WTC11 (cell line): ENCODE results near the gene RAPGEF2. TPM values are rescaled to one million over a fixed set of nuclear protein-coding genes. Genes with fewer than 3 reads are reported as not detected.

Source experiments
- ATAC-seq: fragments of 200-7000 bp; cut with Tn5 transposase; 2 replicates; pipeline ENCODE4 v1.10.0; 2021; ENCODE audit warnings: mild to moderate bottlenecking, moderate library complexity
- CTCF ChIA-PET: fragments of 300-600 bp; sonication (Branson Sonifier 250); formaldehyde crosslinking; loops from one replicate; lab custom pipeline; 2021; ENCODE audit warnings: antibody characterized with exemption; lab: Charles Lee
- POLR2A ChIA-PET: fragments of 350-600 bp; sonication (Branson Sonifier 250); formaldehyde crosslinking; loops from one replicate; lab custom pipeline; 2021; ENCODE audit warnings: antibody characterized with exemption; lab: Charles Lee
- DNase-seq: peaks from one replicate; pipeline ENCODE4 v3.0.0; 2021; ENCODE audit warnings: low spot score
- H3K27ac Mint-ChIP-seq: 2 replicates; pipeline ENCODE4 v1.8.0; 2021; ENCODE audit warnings: mixed read lengths
- H3K27me3 Mint-ChIP-seq: 2 replicates; pipeline ENCODE4 v1.8.0; 2021; ENCODE audit warnings: low read depth, mild to moderate bottlenecking, moderate library complexity, mixed read lengths
- H3K36me3 Mint-ChIP-seq: 2 replicates; pipeline ENCODE4 v1.8.0; 2021; ENCODE audit warnings: mixed read lengths
- H3K4me1 Mint-ChIP-seq: 2 replicates; pipeline ENCODE4 v1.8.0; 2022; ENCODE audit warnings: mixed read lengths
- H3K4me3 Mint-ChIP-seq: 2 replicates; pipeline ENCODE4 v1.8.0; 2021; ENCODE audit warnings: mild to moderate bottlenecking, moderate library complexity, mixed read lengths
- H3K9me3 Mint-ChIP-seq: 2 replicates; pipeline ENCODE4 v1.8.0; 2021; ENCODE audit warnings: mixed read lengths
- CBFB ChIP-seq: sonication (generic); formaldehyde crosslinking; IDR thresholded peaks from 2 replicates; pipeline ENCODE4 v1.8.1; 2022; ENCODE audit warnings: mild to moderate bottlenecking, low read depth, missing genetic modification reagents
- CREM ChIP-seq: sonication (generic); formaldehyde crosslinking; IDR thresholded peaks from 2 replicates; pipeline ENCODE4 v1.8.1; 2022; ENCODE audit warnings: mild to moderate bottlenecking, missing genetic modification reagents, moderate library complexity
- ELF4 ChIP-seq: sonication (generic); formaldehyde crosslinking; IDR thresholded peaks from 2 replicates; pipeline ENCODE4 v1.8.1; 2022; ENCODE audit warnings: low read depth, mild to moderate bottlenecking, moderate library complexity, missing genetic modification reagents
- GABPB1 ChIP-seq: sonication (generic); formaldehyde crosslinking; IDR thresholded peaks from 2 replicates; pipeline ENCODE4 v1.8.1; 2023; ENCODE audit warnings: mild to moderate bottlenecking, missing genetic modification reagents
- GTF2I ChIP-seq: fragments of 250-450 bp; sonication (Bioruptor Pico); conservative IDR thresholded peaks from 2 replicates; pipeline ENCODE4 v1.4.0; 2021; ENCODE audit warnings: mild to moderate bottlenecking
- JAZF1 ChIP-seq: fragments of 250-450 bp; sonication (Bioruptor Pico); IDR thresholded peaks from 2 replicates; pipeline ENCODE4 v1.9.0; 2021; ENCODE audit warnings: moderate library complexity, mild to moderate bottlenecking, inconsistent platforms
- JUN ChIP-seq: sonication (generic); formaldehyde crosslinking; IDR thresholded peaks from 2 replicates; pipeline ENCODE4 v1.8.0; 2023; ENCODE audit warnings: mild to moderate bottlenecking, missing genetic modification reagents
- MYBL2 ChIP-seq: sonication (generic); formaldehyde crosslinking; IDR thresholded peaks from 2 replicates; pipeline ENCODE4 v1.8.1; 2023; ENCODE audit warnings: mild to moderate bottlenecking, moderate library complexity, missing genetic modification reagents
- NR1H2 ChIP-seq: sonication (generic); formaldehyde crosslinking; IDR thresholded peaks from 2 replicates; pipeline ENCODE4 v1.9.0; 2021; ENCODE audit warnings: mild to moderate bottlenecking, moderate library complexity, missing genetic modification reagents
- NR3C1 ChIP-seq: sonication (generic); formaldehyde crosslinking; conservative IDR thresholded peaks from 2 replicates; pipeline ENCODE4 v1.8.1; 2023; ENCODE audit warnings: low read depth, mild to moderate bottlenecking, missing genetic modification reagents
- SMAD3 ChIP-seq: sonication (generic); formaldehyde crosslinking; IDR thresholded peaks from 2 replicates; pipeline ENCODE4 v1.8.0; 2022; ENCODE audit warnings: missing genetic modification reagents, mild to moderate bottlenecking, borderline replicate concordance
- SMAD4 ChIP-seq: sonication (generic); formaldehyde crosslinking; IDR thresholded peaks from 2 replicates; pipeline ENCODE4 v1.8.0; 2022; ENCODE audit warnings: mild to moderate bottlenecking, missing genetic modification reagents
- SP1 ChIP-seq: sonication (generic); formaldehyde crosslinking; conservative IDR thresholded peaks from 2 replicates; pipeline ENCODE4 v1.8.1; 2022; ENCODE audit warnings: missing genetic modification reagents
- TEAD4 ChIP-seq: sonication (generic); formaldehyde crosslinking; IDR thresholded peaks from 2 replicates; pipeline ENCODE4 v1.8.0; 2022; ENCODE audit warnings: mild to moderate bottlenecking, missing genetic modification reagents
- TP53 ChIP-seq: sonication (generic); formaldehyde crosslinking; IDR thresholded peaks from 2 replicates; pipeline ENCODE4 v1.8.1; 2023; ENCODE audit warnings: mild to moderate bottlenecking, missing genetic modification reagents
- ZNF263 ChIP-seq: sonication (generic); formaldehyde crosslinking; IDR thresholded peaks from 2 replicates; pipeline ENCODE4 v1.8.1; 2022; ENCODE audit warnings: low read depth, mild to moderate bottlenecking, moderate library complexity, missing genetic modification reagents
- total RNA-seq: library from RNA; stranded (reverse); gene quantifications from 3 replicates; pipeline ENCODE4 v1.2.3, GENCODE V29; 2021
- TF ChIP-seq, protein P1 (sequence below): fragments of 250-450 bp; sonication (Bioruptor Pico); IDR thresholded peaks from 2 replicates; pipeline ENCODE4 v1.9.0; 2021; ENCODE audit warnings: mild to moderate bottlenecking, borderline replicate concordance
- TF ChIP-seq, protein P2 (sequence below): sonication (generic); formaldehyde crosslinking; IDR thresholded peaks from 2 replicates; pipeline ENCODE4 v1.8.1; 2023; ENCODE audit warnings: mild to moderate bottlenecking, missing genetic modification reagents, borderline replicate concordance
- TF ChIP-seq, protein P3 (sequence below): sonication (generic); formaldehyde crosslinking; IDR thresholded peaks from 2 replicates; pipeline ENCODE4 v1.8.1; 2023; ENCODE audit warnings: mild to moderate bottlenecking, missing genetic modification reagents, moderate library complexity
- TF ChIP-seq, protein P4 (sequence below): sonication (generic); formaldehyde crosslinking; IDR thresholded peaks from 2 replicates; pipeline ENCODE4 v1.8.1; 2022; ENCODE audit warnings: low read depth, missing genetic modification reagents, borderline replicate concordance
- TF ChIP-seq, protein P5 (sequence below): sonication (generic); formaldehyde crosslinking; IDR thresholded peaks from 2 replicates; pipeline ENCODE4 v1.8.0; 2023; ENCODE audit warnings: mild to moderate bottlenecking, missing genetic modification reagents
- TF ChIP-seq, protein P6 (sequence below): fragments of 200-600 bp; IDR thresholded peaks from 2 replicates; pipeline ENCODE4 v1.8.0; 2022; ENCODE audit warnings: antibody characterized with exemption

RAPGEF2 gene
- total RNA-seq, 1 experiment from 2014 or later: 40.6 TPM

DNA sequence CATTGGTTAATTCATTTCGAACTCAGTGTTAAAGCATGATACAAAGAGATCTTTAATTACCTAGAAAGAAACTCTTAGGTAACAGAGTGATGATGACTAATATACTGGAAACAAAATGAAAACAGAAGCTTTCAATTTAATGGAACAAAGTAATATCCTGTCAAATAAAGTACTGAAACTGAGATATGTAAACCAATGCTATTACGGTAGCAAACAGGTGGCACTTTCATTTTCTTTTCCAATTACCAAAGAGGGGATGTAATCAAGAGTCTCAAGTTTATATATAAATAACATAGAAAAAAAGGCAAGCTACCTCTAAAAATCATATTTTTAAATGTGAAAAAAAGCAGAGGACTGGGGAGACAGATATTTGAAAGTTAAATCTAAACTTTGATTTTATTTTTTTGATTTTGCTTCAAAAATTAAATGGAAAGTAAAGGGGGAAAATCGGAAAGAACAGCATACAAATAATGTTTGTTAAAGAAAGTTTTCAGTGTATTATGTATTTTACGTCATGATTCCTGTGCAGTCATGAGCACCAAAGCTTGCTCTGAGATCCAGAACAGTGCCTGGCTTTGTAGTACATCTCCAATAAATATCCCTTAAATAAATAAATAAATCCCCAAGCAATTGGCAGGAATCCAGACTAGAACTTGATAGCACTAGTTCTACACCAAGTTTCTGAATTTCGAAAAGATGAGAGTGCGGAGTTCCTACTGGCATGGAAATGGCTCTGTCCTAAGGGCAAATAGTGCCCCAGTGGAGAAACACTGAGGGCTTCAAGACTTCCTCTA lies 25.0 kb upstream of the RAPGEF2 start (continued):
- TF ChIP-seq, protein P1, sequence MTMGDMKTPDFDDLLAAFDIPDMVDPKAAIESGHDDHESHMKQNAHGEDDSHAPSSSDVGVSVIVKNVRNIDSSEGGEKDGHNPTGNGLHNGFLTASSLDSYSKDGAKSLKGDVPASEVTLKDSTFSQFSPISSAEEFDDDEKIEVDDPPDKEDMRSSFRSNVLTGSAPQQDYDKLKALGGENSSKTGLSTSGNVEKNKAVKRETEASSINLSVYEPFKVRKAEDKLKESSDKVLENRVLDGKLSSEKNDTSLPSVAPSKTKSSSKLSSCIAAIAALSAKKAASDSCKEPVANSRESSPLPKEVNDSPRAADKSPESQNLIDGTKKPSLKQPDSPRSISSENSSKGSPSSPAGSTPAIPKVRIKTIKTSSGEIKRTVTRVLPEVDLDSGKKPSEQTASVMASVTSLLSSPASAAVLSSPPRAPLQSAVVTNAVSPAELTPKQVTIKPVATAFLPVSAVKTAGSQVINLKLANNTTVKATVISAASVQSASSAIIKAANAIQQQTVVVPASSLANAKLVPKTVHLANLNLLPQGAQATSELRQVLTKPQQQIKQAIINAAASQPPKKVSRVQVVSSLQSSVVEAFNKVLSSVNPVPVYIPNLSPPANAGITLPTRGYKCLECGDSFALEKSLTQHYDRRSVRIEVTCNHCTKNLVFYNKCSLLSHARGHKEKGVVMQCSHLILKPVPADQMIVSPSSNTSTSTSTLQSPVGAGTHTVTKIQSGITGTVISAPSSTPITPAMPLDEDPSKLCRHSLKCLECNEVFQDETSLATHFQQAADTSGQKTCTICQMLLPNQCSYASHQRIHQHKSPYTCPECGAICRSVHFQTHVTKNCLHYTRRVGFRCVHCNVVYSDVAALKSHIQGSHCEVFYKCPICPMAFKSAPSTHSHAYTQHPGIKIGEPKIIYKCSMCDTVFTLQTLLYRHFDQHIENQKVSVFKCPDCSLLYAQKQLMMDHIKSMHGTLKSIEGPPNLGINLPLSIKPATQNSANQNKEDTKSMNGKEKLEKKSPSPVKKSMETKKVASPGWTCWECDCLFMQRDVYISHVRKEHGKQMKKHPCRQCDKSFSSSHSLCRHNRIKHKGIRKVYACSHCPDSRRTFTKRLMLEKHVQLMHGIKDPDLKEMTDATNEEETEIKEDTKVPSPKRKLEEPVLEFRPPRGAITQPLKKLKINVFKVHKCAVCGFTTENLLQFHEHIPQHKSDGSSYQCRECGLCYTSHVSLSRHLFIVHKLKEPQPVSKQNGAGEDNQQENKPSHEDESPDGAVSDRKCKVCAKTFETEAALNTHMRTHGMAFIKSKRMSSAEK: no peak
- TF ChIP-seq NR3C1 (CRISPR knock-in tag) (no peak), SMAD4 (CRISPR knock-in tag) (no peak), JUN (CRISPR knock-in tag) (no peak), JAZF1 (CRISPR knock-in tag) (no peak)
- TF ChIP-seq, protein P2, sequence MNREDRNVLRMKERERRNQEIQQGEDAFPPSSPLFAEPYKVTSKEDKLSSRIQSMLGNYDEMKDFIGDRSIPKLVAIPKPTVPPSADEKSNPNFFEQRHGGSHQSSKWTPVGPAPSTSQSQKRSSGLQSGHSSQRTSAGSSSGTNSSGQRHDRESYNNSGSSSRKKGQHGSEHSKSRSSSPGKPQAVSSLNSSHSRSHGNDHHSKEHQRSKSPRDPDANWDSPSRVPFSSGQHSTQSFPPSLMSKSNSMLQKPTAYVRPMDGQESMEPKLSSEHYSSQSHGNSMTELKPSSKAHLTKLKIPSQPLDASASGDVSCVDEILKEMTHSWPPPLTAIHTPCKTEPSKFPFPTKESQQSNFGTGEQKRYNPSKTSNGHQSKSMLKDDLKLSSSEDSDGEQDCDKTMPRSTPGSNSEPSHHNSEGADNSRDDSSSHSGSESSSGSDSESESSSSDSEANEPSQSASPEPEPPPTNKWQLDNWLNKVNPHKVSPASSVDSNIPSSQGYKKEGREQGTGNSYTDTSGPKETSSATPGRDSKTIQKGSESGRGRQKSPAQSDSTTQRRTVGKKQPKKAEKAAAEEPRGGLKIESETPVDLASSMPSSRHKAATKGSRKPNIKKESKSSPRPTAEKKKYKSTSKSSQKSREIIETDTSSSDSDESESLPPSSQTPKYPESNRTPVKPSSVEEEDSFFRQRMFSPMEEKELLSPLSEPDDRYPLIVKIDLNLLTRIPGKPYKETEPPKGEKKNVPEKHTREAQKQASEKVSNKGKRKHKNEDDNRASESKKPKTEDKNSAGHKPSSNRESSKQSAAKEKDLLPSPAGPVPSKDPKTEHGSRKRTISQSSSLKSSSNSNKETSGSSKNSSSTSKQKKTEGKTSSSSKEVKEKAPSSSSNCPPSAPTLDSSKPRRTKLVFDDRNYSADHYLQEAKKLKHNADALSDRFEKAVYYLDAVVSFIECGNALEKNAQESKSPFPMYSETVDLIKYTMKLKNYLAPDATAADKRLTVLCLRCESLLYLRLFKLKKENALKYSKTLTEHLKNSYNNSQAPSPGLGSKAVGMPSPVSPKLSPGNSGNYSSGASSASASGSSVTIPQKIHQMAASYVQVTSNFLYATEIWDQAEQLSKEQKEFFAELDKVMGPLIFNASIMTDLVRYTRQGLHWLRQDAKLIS (CRISPR knock-in tag): no peak

DNA sequence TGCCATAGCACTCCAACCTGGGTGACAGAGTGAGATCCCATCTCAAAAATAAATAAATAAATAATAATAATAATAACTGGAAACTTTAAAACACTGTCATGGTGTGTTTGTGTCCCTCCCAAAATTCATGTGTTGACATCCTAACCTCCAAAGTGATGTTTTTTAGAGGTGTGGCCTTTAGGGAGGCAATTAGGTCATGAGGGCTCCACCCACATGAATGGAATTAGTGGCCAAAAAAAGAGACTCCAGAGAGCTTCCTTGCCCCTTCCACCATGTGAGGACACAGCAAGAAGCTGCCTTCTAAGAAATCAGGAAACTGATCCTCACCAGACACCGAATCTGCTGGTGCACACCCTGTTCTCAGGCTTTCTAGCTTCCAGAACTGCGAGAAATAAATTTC lies 23.8 kb upstream of the RAPGEF2 start:
- ATAC-seq: no peak
- TF ChIP-seq, protein P3, sequence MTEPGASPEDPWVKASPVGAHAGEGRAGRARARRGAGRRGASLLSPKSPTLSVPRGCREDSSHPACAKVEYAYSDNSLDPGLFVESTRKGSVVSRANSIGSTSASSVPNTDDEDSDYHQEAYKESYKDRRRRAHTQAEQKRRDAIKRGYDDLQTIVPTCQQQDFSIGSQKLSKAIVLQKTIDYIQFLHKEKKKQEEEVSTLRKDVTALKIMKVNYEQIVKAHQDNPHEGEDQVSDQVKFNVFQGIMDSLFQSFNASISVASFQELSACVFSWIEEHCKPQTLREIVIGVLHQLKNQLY (CRISPR knock-in tag): no peak
- TF ChIP-seq ELF4 (CRISPR knock-in tag) (no peak), SMAD3 (CRISPR knock-in tag) (no peak), TP53 (CRISPR knock-in tag) (no peak), SMAD4 (CRISPR knock-in tag) (no peak), GABPB1 (no peak), GTF2I (CRISPR knock-in tag) (no peak), CBFB (no peak), CREM (CRISPR knock-in tag) (no peak), NR1H2 (no peak), TEAD4 (no peak), SP1 (CRISPR knock-in tag) (no peak), MYBL2 (CRISPR knock-in tag) (no peak), ZNF263 (CRISPR knock-in tag) (no peak)
- TF ChIP-seq, protein P4, sequence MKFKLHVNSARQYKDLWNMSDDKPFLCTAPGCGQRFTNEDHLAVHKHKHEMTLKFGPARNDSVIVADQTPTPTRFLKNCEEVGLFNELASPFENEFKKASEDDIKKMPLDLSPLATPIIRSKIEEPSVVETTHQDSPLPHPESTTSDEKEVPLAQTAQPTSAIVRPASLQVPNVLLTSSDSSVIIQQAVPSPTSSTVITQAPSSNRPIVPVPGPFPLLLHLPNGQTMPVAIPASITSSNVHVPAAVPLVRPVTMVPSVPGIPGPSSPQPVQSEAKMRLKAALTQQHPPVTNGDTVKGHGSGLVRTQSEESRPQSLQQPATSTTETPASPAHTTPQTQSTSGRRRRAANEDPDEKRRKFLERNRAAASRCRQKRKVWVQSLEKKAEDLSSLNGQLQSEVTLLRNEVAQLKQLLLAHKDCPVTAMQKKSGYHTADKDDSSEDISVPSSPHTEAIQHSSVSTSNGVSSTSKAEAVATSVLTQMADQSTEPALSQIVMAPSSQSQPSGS (CRISPR knock-in tag): no peak
- TF ChIP-seq, protein P5, sequence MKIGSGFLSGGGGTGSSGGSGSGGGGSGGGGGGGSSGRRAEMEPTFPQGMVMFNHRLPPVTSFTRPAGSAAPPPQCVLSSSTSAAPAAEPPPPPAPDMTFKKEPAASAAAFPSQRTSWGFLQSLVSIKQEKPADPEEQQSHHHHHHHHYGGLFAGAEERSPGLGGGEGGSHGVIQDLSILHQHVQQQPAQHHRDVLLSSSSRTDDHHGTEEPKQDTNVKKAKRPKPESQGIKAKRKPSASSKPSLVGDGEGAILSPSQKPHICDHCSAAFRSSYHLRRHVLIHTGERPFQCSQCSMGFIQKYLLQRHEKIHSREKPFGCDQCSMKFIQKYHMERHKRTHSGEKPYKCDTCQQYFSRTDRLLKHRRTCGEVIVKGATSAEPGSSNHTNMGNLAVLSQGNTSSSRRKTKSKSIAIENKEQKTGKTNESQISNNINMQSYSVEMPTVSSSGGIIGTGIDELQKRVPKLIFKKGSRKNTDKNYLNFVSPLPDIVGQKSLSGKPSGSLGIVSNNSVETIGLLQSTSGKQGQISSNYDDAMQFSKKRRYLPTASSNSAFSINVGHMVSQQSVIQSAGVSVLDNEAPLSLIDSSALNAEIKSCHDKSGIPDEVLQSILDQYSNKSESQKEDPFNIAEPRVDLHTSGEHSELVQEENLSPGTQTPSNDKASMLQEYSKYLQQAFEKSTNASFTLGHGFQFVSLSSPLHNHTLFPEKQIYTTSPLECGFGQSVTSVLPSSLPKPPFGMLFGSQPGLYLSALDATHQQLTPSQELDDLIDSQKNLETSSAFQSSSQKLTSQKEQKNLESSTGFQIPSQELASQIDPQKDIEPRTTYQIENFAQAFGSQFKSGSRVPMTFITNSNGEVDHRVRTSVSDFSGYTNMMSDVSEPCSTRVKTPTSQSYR (CRISPR knock-in tag): no peak
- TF ChIP-seq, protein P6, sequence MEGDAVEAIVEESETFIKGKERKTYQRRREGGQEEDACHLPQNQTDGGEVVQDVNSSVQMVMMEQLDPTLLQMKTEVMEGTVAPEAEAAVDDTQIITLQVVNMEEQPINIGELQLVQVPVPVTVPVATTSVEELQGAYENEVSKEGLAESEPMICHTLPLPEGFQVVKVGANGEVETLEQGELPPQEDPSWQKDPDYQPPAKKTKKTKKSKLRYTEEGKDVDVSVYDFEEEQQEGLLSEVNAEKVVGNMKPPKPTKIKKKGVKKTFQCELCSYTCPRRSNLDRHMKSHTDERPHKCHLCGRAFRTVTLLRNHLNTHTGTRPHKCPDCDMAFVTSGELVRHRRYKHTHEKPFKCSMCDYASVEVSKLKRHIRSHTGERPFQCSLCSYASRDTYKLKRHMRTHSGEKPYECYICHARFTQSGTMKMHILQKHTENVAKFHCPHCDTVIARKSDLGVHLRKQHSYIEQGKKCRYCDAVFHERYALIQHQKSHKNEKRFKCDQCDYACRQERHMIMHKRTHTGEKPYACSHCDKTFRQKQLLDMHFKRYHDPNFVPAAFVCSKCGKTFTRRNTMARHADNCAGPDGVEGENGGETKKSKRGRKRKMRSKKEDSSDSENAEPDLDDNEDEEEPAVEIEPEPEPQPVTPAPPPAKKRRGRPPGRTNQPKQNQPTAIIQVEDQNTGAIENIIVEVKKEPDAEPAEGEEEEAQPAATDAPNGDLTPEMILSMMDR: no peak
- ChIA-PET POLR2A (no interaction called here), CTCF (no interaction called here)
- Mint-ChIP-seq H3K27me3 (no peaks in the 10 kb centered on the region), H3K27ac (no peak overlapping the region), H3K4me3 (no peak overlapping the region), H3K36me3 (no peaks in the 10 kb centered on the region), H3K9me3 (0 out of 2 replicates have a peak, but pooled peaks cover 3% of the 10 kb centered on the region), H3K4me1 (no peaks in the 10 kb centered on the region)
- DNase-seq: no peak
